Retinal pigment epithelial cell (primary cell): Measurements from ENCODE around the gene CPSF3.
"Not testable (repeated sequence)": the region's sequence is repeated elsewhere in the genome, so short reads cannot be mapped to it uniquely, and the experiment has no call there.

Source experiments
- DNase-seq: peaks from one replicate; pipeline ENCODE4 v3.0.0-alpha.2; 2010; ENCODE audit warnings: low read depth
- H3K4me3 ChIP-seq: 2 replicates; pipeline ENCODE4 v1.5.1; 2011; ENCODE audit warnings: mild to moderate bottlenecking, low read length, control low read depth, moderate library complexity
- TF ChIP-seq, protein P1 (sequence below): conservative IDR thresholded peaks from 2 replicates; pipeline ENCODE4 v1.5.1; 2011; ENCODE audit warnings: low read depth, low read length, control low read depth, inconsistent platforms

The CPSF3 gene

DNA sequence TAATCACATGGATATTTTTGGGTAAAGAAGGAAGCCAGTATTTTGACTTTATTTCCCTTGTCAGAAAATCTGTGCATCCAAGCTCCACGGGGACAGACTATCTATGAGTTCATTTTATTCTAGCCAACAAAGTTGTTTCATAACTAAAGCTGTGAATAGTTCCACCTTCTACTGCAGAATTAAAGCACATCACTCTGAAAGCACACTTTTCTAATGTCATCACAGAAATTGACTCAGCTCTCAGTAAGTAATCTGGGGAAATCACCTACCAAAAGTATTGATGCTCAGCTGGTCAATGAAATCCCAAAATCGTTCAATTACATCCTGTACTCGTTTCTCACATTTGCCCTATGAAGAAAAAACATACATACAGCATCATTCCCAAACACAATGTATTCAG lies 70.0 kb downstream of the CPSF3 start:
- H3K4me3 ChIP-seq, result no peak overlapping the region
- TF ChIP-seq, protein P1, sequence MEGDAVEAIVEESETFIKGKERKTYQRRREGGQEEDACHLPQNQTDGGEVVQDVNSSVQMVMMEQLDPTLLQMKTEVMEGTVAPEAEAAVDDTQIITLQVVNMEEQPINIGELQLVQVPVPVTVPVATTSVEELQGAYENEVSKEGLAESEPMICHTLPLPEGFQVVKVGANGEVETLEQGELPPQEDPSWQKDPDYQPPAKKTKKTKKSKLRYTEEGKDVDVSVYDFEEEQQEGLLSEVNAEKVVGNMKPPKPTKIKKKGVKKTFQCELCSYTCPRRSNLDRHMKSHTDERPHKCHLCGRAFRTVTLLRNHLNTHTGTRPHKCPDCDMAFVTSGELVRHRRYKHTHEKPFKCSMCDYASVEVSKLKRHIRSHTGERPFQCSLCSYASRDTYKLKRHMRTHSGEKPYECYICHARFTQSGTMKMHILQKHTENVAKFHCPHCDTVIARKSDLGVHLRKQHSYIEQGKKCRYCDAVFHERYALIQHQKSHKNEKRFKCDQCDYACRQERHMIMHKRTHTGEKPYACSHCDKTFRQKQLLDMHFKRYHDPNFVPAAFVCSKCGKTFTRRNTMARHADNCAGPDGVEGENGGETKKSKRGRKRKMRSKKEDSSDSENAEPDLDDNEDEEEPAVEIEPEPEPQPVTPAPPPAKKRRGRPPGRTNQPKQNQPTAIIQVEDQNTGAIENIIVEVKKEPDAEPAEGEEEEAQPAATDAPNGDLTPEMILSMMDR, result no peak
- DNase-seq, result no peak

DNA sequence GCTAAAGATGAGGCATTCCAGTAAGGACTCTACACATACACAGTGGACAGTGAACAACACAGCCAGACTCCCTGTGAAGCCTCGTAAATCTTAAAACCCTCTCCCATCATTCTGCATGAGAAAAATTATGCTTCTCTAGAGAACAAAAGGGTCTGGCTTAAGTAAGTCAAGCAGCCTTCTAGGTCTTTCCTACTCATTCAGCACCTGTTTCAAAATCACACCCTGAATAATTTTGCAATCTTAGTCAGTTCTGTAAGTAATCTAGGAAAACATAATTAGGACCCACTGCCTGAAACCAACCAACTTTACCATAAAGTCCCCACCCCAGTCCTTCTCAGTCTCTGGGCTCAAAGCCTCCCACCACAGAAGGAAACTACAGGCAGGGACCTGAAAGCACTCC lies 70.6 kb downstream of the CPSF3 start:
- no peak for DNase-seq
- H3K4me3 ChIP-seq, result no peak overlapping the region
- TF ChIP-seq, protein P1, result no peak

DNA sequence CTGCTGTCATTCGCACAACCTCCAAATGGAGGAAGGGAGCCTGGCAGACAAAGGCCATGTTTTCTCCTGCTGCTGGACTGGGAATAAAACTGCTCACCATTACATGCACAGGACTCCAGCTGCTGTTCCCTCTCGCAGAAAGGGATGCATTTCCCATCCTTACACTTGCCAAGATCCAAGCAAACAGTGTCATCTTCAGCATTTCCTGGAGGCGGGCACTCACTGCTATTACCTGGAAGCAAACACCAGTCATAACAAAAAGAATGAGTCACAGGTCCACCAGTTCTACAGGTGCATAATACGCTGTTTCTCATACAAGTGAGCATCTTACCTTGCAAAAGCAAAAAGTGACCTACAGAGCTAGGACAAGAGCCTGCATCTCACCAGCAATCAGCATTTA lies 73.6 kb downstream of the CPSF3 start:
- H3K4me3 ChIP-seq, result no peak overlapping the region
- TF ChIP-seq, protein P1, result no peak
- DNase-seq, result no peak

DNA sequence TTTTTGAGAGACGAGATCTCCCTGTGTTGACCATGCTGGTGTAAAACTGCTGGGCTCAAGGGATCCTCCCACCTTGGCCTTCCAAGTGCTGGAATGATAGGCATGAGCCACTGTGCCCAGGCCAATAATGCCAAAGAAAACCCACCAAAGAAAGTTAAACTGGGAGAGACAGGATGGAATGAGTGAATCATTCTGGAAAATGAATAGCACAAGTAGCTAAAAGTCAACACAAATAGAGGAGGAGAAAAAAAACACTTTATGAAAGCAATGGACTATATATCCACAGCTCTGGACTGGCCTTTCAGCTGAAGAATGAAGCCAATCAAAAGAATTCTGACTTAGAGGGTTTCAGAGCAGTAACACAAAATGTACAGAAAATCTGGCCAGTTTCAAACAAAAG lies 74.8 kb downstream of the CPSF3 start:
- TF ChIP-seq, protein P1, result no peak
- DNase-seq, result no peak
- no peak overlapping the region for H3K4me3 ChIP-seq

DNA sequence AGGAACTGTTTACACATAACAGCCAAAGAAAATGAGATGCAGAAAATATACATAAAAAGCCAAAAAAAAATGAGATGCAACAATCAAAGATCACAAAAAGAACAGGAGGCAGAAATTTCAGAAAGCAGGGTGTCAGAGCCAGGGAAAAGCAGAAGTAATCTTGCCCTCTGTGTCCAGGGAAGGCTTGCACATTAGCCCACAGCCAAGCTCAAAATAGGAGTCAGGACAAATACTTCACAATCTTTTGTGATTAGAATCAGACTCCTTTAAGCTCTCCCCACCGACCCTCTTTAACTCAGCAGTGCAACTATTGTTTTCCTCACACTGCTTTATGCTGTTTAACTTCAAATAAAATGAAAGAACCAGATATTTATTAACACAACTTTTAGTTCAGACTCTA lies 85.5 kb downstream of the CPSF3 start:
- DNase-seq, result no peak
- H3K4me3 ChIP-seq, result no peak overlapping the region
- TF ChIP-seq, protein P1, result no peak

DNA sequence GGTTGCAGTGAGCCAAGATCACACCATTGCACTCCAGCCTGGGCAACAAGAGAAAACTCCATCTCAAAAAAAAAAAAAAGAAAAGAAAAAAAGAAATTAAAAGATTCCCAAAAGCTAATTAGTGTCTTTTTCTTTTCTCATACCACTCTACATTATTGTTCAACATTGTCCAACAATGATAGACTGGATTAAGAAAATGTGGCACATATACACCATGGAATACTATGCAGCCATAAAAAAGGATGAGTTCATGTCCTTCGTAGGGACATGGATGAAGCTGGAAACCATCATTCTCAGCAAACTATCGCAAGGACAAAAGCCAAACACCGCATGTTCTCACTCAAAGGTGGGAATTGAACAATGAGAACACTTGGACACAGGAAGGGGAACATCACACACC lies 90.5 kb downstream of the CPSF3 start:
- H3K4me3 ChIP-seq, DNase-seq: not testable (repeated sequence)

DNA sequence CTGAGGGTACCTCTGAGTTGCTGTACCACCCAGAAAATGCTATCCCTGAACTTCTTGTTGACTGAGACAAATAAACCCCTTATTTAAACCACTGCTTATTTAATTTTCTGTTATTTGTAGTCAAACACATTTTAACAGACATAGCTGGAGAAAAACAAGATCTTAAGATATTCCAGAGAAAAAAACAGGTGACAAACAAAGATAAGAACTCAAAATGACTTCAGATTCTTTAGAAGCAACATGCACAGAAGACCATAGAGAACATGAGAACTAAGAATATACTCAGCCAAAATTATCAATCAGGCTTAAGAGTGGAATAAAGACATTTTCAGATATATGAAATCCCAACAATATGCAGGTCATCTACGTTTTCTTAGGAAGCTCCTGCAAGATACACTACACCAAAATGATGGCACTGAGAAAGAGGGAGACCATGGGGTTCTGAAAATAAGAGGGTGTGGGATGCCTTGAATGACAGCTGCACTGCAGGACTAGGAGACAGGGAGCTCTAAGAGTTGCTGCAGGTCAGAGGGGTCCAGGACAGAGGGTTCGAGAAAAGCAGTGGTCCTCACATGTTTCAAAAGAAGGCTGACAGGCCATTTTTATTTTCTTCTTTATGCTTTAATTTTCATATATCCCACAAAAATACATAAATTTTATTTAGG lies 93.8 kb downstream of the CPSF3 start:
- TF ChIP-seq, protein P1, result no peak
- H3K4me3 ChIP-seq, result no peak overlapping the region
- DNase-seq, result no peak
